Transverse colon (tissue), 4 donors: ENCODE data around the gene SOX10. TPM values are rescaled to one million over a fixed set of nuclear protein-coding genes. Genes with fewer than 3 reads are reported as not detected.

Experiments used
- DNase-seq: peaks from one replicate; pipeline ENCODE4 v3.0.0-alpha.2; 2019
- H3K27ac ChIP-seq, 4 donors: fragments of 200-600 bp; sonication (generic); 2 replicates each; pipeline ENCODE4 v1.5.1; 2016 to 2018; ENCODE audit warnings: inconsistent platforms in 4 of 4
- H3K27me3 ChIP-seq: fragments of 200-600 bp; sonication (generic); 2 replicates; pipeline ENCODE4 v1.5.1; 2017; ENCODE audit warnings: inconsistent platforms
- H3K36me3 ChIP-seq, 4 donors: fragments of 200-600 bp; sonication (generic); 2 replicates each; pipeline ENCODE4 v1.5.1; 2017 to 2019; ENCODE audit warnings: inconsistent platforms in 4 of 4
- H3K4me1 ChIP-seq, 4 donors: fragments of 200-600 bp; sonication (generic); 2 replicates each; pipeline ENCODE4 v1.5.1; 2017 to 2020; ENCODE audit warnings: inconsistent platforms in 4 of 4
- H3K4me3 ChIP-seq, 4 donors: fragments of 200-600 bp; sonication (generic); 1 replicate in 1 of 4; 2 replicates in 3 of 4; pipeline versions ENCODE4 v1.5.1 to v1.6.1; 2017 to 2019; ENCODE audit warnings: inconsistent platforms in 4 of 4
- H3K9me3 ChIP-seq, 2 donors: fragments of 200-600 bp; sonication (generic); 2 replicates each; pipeline ENCODE4 v1.5.1; 2017 to 2019; ENCODE audit warnings: inconsistent platforms in 2 of 2
- CTCF ChIP-seq, 5 experiments: fragments of 200-600 bp in 3 of 5; fragments of 450-650 bp in 2 of 5; sonication (generic) in 3 of 5; IDR thresholded peaks; 1 replicate in 2 of 5; 2 replicates in 3 of 5; pipeline ENCODE4 v1.5.1; 2016 to 2017; ENCODE audit warnings: antibody characterized with exemption in 5 of 5, inconsistent platforms in 3 of 5, mild to moderate bottlenecking in 2 of 5, moderate library complexity in 1 of 5
- EP300 ChIP-seq: sonication (generic); formaldehyde crosslinking; IDR thresholded peaks from one replicate; pipeline ENCODE4 v1.6.1; 2017; ENCODE audit warnings: antibody characterized with exemption, low read depth
- POLR2A ChIP-seq: fragments of 450-650 bp; IDR thresholded peaks from one replicate; pipeline ENCODE4 v1.6.1; 2016; ENCODE audit warnings: antibody characterized with exemption, mild to moderate bottlenecking, moderate library complexity
- POLR2AphosphoS5 ChIP-seq, 3 donors: sonication (generic); formaldehyde crosslinking; IDR thresholded peaks; one replicate each; pipeline ENCODE4 v1.6.1; 2016; ENCODE audit warnings: antibody characterized with exemption in 3 of 3
- WGBS, 2 donors: methylation state at CpG; one replicate each; pipeline ENCODE4 v1.1.5; 2018; ENCODE audit warnings: low coverage in 1 of 2; 5-methylcytosine and 5-hydroxymethylcytosine counted together
- in situ Hi-C, 4 donors: fragments of 200-750 bp; cut with MboI; loops; one replicate each; pipeline versions ENCODE4 v1.15.0 to v1.15.1; 2017; ENCODE audit warnings: low sequenced_read_pairs in 3 of 4, low pct_ligation_motif_present in 1 of 4, low pct_unique_long_range_greater_than_20kb in 1 of 4
- intact Hi-C: fragments of 100-400 bp; cut with DNase I; formaldehyde crosslinking; loops from one replicate; pipeline ENCODE4 v1.15.1; 2023; ENCODE audit warnings: low total_unique reads
- total RNA-seq, 4 donors: library from RNA; depleted of rRNA; stranded (reverse); fragments of >200 nt; gene quantifications; one replicate each; pipeline ENCODE4 v1.1.0, GENCODE V29; 2016

The SOX10 gene
- total RNA-seq, 4 donors from 2014 or later = 1.2 to 4.9 (median 3.5) TPM

GRCh38 chr22:37930952-37931440 is 53.4 kb downstream of the SOX10 start:
- no peaks in the 10 kb centered on the region for H3K9me3 ChIP-seq
- no peak for DNase-seq
- no peak overlapping the region for H3K4me3 ChIP-seq
- H3K4me1 ChIP-seq = peaks cover 11 to 17% (median 15%) of the 10 kb centered on the region in 4 donors
- WGBS, 2 donors = 58 to 83% methylated on average over 1 to 2 of the region's 2 CpGs
- intact Hi-C loops (loop anchor here (5.0 to 10.0 kb wide), 2 partner anchors 39 to 116 kb away; no protein-coding TSS in a partner anchor), in situ Hi-C loops (no loop called here)
- H3K27me3 ChIP-seq = no peaks in the 10 kb centered on the region
- peak overlapping the region in 2 of 4 donors; percentile 43 to 68 for H3K27ac ChIP-seq
- TF ChIP-seq POLR2A (no peak), EP300 (no peak), CTCF (IDR thresholded peaks at IDR 0.05) (no peak), POLR2AphosphoS5 (IDR thresholded peaks at IDR 0.05) (no peak)
- H3K36me3 ChIP-seq = peaks cover 0 to 18% (median 10%) of the 10 kb centered on the region in 4 donors

- DNase-seq = no peak
- in situ Hi-C loops = no loop called here
- H3K9me3 ChIP-seq = no peaks in the 10 kb centered on the region
- peaks cover 11 to 17% (median 15%) of the 10 kb centered on the region in 4 donors for H3K4me1 ChIP-seq
- no peaks in the 10 kb centered on the region for H3K27me3 ChIP-seq
- intact Hi-C loops = loop anchor here (5.0 to 10.0 kb wide), 2 partner anchors 38 to 116 kb away; no protein-coding TSS in a partner anchor
- H3K4me3 ChIP-seq = no peak overlapping the region
- 74% methylated on average over 11 of the region's 11 CpGs; no CpG with 5 or more reads in 1 of the 2 donors for whole genome bisulfite sequencing, 2 donors
- peaks cover 0 to 22% (median 13%) of the 10 kb centered on the region in 4 donors for H3K36me3 ChIP-seq
- H3K27ac ChIP-seq = peak overlapping the region in 3 of 4 donors; percentile 36 to 68 (median 43)
- TF ChIP-seq EP300 (no peak), CTCF (IDR thresholded peaks at IDR 0.05) (peak in 3 of 5 experiments; percentile 25 to 34 (median 27)), POLR2AphosphoS5 (IDR thresholded peaks at IDR 0.05) (no peak)
Observed at GRCh38 chr22:37930270-37930951, 53.9 kb downstream of the SOX10 start.

- intact Hi-C loops (loop anchor here (10.0 kb wide), 1 partner anchor 1335 kb away; no protein-coding TSS in a partner anchor), in situ Hi-C loops (no loop called here)
- H3K27ac ChIP-seq = peak overlapping the region in 3 of 4 donors; percentile 36 to 68 (median 43)
- no peaks in the 10 kb centered on the region for H3K27me3 ChIP-seq
- H3K4me1 ChIP-seq = peaks cover 11 to 15% (median 14%) of the 10 kb centered on the region in 4 donors
- WGBS, 2 donors = 64% methylated on average over 5 of the region's 5 CpGs; no CpG with 5 or more reads in 1 of the 2 donors
- TF ChIP-seq CTCF (IDR thresholded peaks at IDR 0.05) (no peak), EP300 (no peak), POLR2A (no peak), POLR2AphosphoS5 (IDR thresholded peaks at IDR 0.05) (no peak)
- no peak for DNase-seq
- H3K36me3 ChIP-seq = peaks cover 0 to 25% (median 13%) of the 10 kb centered on the region in 4 donors
- no peak overlapping the region for H3K4me3 ChIP-seq
- H3K9me3 ChIP-seq = no peaks in the 10 kb centered on the region
Observed at GRCh38 chr22:37929390-37929789, 55.0 kb downstream of the SOX10 start.

GRCh38 chr22:37927637-37927936 is 56.8 kb downstream of the SOX10 start:
- Histone ChIP-seq H3K4me1 (no peaks in the 10 kb centered on the region), H3K27ac (no peak overlapping the region), H3K36me3 (peaks cover 0 to 25% (median 13%) of the 10 kb centered on the region in 4 donors), H3K9me3 (no peaks in the 10 kb centered on the region), H3K27me3 (no peaks in the 10 kb centered on the region), H3K4me3 (no peak overlapping the region)
- in situ Hi-C loops = no loop called here
- intact Hi-C loops = loop anchor here (10.0 kb wide), 1 partner anchor 1337 kb away; no protein-coding TSS in a partner anchor
- 92% methylated on average over 5 of the region's 5 CpGs; no CpG with 5 or more reads in 1 of the 2 donors for WGBS, 2 donors
- no peak for DNase-seq
- TF ChIP-seq EP300 = no peak
- TF ChIP-seq POLR2A = no peak
- TF ChIP-seq CTCF (IDR thresholded peaks at IDR 0.05) = no peak
- no peak for TF ChIP-seq POLR2AphosphoS5 (IDR thresholded peaks at IDR 0.05)
